ENCODE measurements around the gene GPC6.

DNA sequence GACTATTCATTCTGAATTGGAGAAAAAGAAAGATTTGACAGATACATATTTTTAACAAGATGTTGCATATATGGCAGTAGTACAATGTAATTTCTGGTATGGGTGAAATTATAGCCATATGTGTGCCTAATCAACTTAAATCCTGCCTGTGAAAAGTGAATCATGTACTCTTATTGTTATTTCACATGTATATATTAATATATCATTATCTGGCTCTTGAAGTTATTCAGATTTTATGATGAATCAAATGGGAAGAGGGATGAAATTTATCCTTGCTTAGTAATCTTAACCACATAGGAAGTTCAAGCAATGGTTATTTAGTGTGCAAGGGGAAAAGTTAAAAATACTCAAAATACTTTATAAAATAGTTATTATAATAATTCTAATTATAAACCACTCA lies 80.5 kb downstream of the GPC6 start:
- TF ChIP-seq POLR2AphosphoS5 (IDR thresholded peaks at IDR 0.05; ENCODE audit: low read depth, low read length) (no peak), POLR2A (IDR thresholded peaks at IDR 0.05; ENCODE audit: low read depth, low read length) (no peak)
